ENCODE data around the gene MAF. TPM values are rescaled to one million over a fixed set of nuclear protein-coding genes. Genes with fewer than 3 reads are reported as not detected.

The MAF gene
- polyA plus RNA-seq, 1 donor (not counting 4 experiments of a cell fraction or from before 2014, with no cell fraction given) = 8.2 TPM

- H3K9me1 ChIP-seq (ENCODE audit: control insufficient read depth, extremely low read depth, insufficient read depth, low read length) = no peaks in the 10 kb centered on the region
- H3K4me3 ChIP-seq (ENCODE audit: control insufficient read depth in 2 of 3, extremely low read depth in 1 of 3, insufficient read depth in 2 of 3, low read depth in 1 of 3, low read length in 3 of 3) = no peak overlapping the region
- FAIRE-seq (peak; percentile 76), DNase-seq (ENCODE audit: low read depth, low spot score) (no peak)
- H2AFZ ChIP-seq (ENCODE audit: control insufficient read depth, low read length) = no peak overlapping the region
- TF ChIP-seq EZH2 (IDR thresholded peaks at IDR 0.05; ENCODE audit: low read length) = no peak
- TF ChIP-seq CTCF (optimal IDR thresholded peaks at IDR 0.05 in 1 of 3, IDR thresholded peaks at IDR 0.05 in 1 of 3, conservative IDR thresholded peaks at IDR 0.05 in 1 of 3; ENCODE audit: extremely low read depth in 1 of 3, insufficient read depth in 2 of 3, low read length in 3 of 3) = no peak
- no peak overlapping the region for H3K9ac ChIP-seq (ENCODE audit: control insufficient read depth, extremely low read depth, insufficient read depth, low read length)
- H3K27me3 ChIP-seq (ENCODE audit: control insufficient read depth, extremely low read depth, insufficient read depth, low read length) = no peaks in the 10 kb centered on the region
- no peaks in the 10 kb centered on the region for H4K20me1 ChIP-seq (ENCODE audit: control insufficient read depth, extremely low read depth, insufficient read depth, low read length)
- dilution Hi-C loops (cut with MboI; ENCODE audit: extremely low pct_ligation_motif_present, low sequenced_read_pairs) = no loop called here
- H3K36me3 ChIP-seq (ENCODE audit: control insufficient read depth in 2 of 2, extremely low read depth in 1 of 2, insufficient read depth in 2 of 2, low read length in 2 of 2) = no peaks in the 10 kb centered on the region
- H3K79me2 ChIP-seq (ENCODE audit: control insufficient read depth, insufficient read depth, low read length) = no peaks in the 10 kb centered on the region
- peaks cover 12% of the 10 kb centered on the region for H3K4me1 ChIP-seq (ENCODE audit: control insufficient read depth, extremely low read depth, insufficient read depth, low read length)
- peak overlapping the region; percentile 31 for H3K4me2 ChIP-seq (ENCODE audit: control insufficient read depth, extremely low read depth, insufficient read depth, low read depth, low read length)
- H3K27ac ChIP-seq (ENCODE audit: control insufficient read depth, insufficient read depth, low read length) = no peak overlapping the region
- H3K9me3 ChIP-seq (ENCODE audit: control insufficient read depth, low read depth, low read length) = no peaks in the 10 kb centered on the region
Measured at GRCh38 chr16:79613009-79613408, 12.5 kb upstream of the MAF start.

GRCh38 chr16:79612207-79612606, 11.7 kb upstream of the MAF start:
- Histone ChIP-seq H3K4me1 (ENCODE audit: control insufficient read depth, extremely low read depth, insufficient read depth, low read length) (peaks cover 20% of the 10 kb centered on the region), H3K27me3 (ENCODE audit: control insufficient read depth, extremely low read depth, insufficient read depth, low read length) (no peaks in the 10 kb centered on the region), H3K79me2 (ENCODE audit: control insufficient read depth, insufficient read depth, low read length) (no peaks in the 10 kb centered on the region), H3K4me3 (ENCODE audit: control insufficient read depth in 2 of 3, extremely low read depth in 1 of 3, insufficient read depth in 2 of 3, low read depth in 1 of 3, low read length in 3 of 3) (no peak overlapping the region), H3K4me2 (ENCODE audit: control insufficient read depth, extremely low read depth, insufficient read depth, low read depth, low read length) (no peak overlapping the region), H3K9me3 (ENCODE audit: control insufficient read depth, low read depth, low read length) (no peaks in the 10 kb centered on the region), H3K27ac (ENCODE audit: control insufficient read depth, insufficient read depth, low read length) (no peak overlapping the region), H3K36me3 (ENCODE audit: control insufficient read depth in 2 of 2, extremely low read depth in 1 of 2, insufficient read depth in 2 of 2, low read length in 2 of 2) (no peaks in the 10 kb centered on the region), H2AFZ (ENCODE audit: control insufficient read depth, low read length) (no peak overlapping the region), H3K9ac (ENCODE audit: control insufficient read depth, extremely low read depth, insufficient read depth, low read length) (no peak overlapping the region), H4K20me1 (ENCODE audit: control insufficient read depth, extremely low read depth, insufficient read depth, low read length) (no peaks in the 10 kb centered on the region), H3K9me1 (ENCODE audit: control insufficient read depth, extremely low read depth, insufficient read depth, low read length) (no peaks in the 10 kb centered on the region)
- TF ChIP-seq CTCF (optimal IDR thresholded peaks at IDR 0.05 in 1 of 3, IDR thresholded peaks at IDR 0.05 in 1 of 3, conservative IDR thresholded peaks at IDR 0.05 in 1 of 3; ENCODE audit: extremely low read depth in 1 of 3, insufficient read depth in 2 of 3, low read length in 3 of 3) (no peak), EZH2 (IDR thresholded peaks at IDR 0.05; ENCODE audit: low read length) (no peak)
- FAIRE-seq (no peak), DNase-seq (ENCODE audit: low read depth, low spot score) (no peak)
- dilution Hi-C loops (cut with MboI; ENCODE audit: extremely low pct_ligation_motif_present, low sequenced_read_pairs) = no loop called here
